Kidney glomerular epithelial cell (primary cell): ENCODE data around the gene MYOD1.

Experiments used
- DNase-seq: peaks from one replicate; lab custom pipeline; 2025; lab: John Stamatoyannopoulos, UW

Gene MYOD1

DNA sequence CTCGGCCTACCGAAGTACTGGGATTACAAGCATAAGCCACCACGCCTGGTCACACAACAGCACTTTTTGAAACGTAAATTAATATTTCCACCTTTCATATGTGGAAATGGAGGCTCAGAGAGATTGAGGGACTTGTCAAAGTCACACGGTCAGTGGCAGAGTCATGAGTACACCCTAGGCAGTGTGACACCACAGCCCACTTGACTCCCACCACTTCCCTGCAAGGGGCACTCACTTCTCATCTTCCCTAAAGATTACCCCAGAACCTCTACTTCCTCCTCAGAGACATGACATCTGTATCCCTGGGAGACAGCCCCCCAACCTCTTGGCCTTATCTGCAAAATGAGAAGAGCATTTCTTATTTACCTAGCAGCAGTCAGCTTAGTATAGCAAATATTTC, 16.5 kb upstream of the MYOD1 start:
- DNase-seq = no peak

DNA sequence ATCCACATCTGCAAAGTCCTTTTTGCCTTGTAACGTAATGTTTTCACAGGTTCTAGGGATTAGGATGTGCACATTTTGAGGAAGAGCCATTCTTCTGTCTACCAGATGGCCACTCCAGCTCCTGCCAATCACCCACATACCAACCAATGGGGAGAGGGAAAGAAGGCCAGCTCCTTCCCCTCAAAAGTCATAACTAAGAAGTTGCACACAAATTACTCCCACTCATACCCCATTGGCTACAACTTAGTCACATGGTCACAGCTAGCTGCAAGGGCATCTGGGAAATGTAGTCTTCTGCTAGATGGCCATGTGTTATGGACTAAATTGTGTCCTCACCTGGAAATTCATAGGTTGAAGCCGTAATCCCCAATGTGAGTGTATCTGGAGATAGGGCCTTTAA, 15.4 kb upstream of the MYOD1 start:
- DNase-seq = no peak

DNA sequence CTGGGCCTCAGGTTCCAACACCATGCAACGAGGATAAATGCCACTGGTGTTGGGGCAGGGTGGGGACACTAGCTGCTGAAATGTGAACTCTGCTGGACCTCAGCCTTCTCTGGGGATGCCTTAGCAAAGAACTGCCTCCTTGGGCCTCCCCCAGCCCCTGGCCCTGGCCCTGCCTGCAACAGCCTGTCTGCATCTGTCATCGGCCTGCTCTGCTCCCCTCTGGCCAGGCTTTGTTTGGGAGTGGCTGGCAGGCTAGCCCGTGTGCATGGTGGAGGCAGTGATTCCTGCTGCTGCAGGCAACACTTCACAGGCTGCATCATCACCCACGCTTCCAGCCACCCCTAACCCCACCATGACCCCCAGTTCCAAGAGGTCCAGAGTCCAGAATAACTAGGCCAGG, 11.5 kb upstream of the MYOD1 start:
- no peak for DNase-seq

DNA sequence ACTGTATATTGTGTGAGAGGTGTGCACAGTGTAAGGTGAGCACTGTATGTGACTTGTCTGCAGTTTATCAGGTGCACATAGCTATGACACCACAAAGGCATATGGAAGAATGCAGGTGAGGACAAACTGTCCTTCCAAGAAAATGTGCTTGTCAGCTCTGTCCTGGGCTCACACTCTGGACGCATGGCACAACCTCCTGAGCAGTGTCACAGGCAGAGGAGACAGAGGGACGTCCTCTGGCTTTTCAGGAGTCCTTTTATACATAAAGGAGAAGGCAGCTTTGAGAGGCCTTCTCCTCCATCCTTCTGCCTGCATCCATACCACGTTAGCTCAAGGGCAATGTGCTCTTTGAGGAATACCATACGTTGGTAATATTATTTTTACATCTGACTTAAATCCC, 7.5 kb upstream of the MYOD1 start:
- no peak for DNase-seq

DNA sequence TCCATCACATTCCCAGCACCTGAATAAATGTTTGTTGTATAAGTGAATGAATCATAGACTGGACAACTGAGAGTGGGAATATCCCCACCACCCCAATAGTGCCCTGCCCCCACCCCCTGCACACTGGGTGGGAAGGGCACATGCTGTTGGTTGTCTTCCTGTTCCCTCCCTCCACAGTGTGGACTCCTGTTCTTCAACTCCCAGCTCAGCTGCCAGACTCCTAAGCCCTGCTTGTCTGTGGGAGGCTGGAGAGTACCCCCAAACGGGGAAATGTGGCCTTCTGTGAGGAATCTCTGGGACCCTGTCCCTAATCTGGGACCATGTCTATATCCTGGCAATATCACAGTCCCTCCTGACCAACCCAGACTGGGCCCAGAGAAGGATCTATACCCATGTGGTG, 5.5 kb upstream of the MYOD1 start:
- no peak for DNase-seq

DNA sequence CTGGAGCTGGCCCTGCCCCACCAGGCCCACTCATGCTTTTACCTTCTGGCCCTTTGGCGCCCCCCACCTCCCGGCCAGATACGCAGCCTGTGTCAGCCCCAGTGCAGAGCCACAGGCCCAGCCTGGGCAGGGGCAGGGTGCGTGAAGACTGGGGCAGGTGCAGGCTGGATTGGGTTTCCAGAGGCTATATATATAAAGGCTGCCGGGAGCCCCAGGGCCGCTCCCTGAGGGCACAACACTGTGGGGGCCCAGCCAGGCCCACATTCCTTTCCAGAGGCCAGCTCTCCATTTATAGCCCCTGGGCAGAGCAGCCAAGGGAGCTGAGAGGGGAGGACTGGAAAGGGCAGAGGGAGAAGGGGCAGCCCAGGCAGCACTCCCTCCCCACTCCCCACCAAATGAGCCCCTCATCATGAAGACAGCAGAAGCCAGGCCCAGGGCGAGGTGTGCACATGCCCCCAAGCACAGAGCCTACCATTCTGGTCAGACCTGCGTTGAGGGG, 5.0 kb upstream of the MYOD1 start:
- no peak for DNase-seq

DNA sequence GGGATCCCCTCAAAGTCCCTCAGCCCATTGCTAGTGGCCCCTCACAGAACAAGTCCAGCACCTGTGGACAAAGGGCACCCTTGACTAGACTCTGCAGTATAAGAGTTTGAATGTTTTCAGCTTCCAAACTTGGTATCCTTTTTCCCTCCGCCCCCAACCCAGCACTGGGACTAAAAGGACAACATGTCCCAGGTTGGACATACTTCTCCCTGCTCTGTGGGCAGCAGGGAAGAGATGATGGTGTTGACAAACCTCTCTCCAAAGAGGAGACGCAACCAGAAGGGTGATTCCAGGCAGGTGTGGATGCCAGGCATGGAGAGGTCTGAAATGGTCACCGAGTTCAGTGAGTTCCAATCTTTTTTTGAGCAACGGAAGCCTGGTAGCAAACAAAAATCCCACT, 4.5 kb upstream of the MYOD1 start:
- DNase-seq = no peak

DNA sequence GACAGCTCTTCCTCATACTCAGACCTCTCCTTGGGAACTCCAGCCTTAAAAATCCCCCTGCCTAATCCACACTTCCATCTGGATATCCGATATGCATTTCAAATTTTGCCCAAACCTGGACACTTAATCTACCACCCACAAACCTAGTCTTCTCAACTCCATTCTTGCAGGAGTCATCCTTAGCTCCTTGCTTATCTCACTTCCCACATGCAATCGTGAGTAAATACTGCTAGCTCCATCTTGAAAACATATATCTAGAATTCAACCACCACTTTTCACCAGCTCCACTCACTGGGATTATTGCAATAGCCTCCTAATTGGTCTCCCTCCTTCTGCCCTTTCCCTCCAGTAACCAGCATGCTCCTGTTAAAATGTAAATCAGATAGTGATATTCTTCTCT, 2.6 kb upstream of the MYOD1 start:
- DNase-seq = no peak

DNA sequence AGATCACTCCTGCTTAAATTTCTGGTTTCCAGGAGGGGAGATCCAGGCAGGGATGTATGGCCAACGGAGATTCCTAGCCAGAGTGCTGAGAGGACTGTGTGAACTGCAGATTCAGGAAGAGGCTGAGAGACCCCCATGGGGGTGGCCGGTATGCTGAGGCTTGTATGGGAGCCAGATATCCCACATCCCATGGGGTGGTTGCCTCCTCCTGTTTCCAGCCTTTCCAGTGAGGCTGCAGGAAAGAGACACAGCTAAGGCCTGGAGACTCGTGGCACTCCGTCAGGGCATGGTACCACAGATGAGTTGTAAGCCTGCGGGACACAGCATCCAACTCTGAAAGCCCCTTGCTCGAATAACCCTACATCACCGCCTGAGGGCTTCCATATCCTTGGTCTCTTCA, 1.4 kb upstream of the MYOD1 start:
- no peak for DNase-seq

DNA sequence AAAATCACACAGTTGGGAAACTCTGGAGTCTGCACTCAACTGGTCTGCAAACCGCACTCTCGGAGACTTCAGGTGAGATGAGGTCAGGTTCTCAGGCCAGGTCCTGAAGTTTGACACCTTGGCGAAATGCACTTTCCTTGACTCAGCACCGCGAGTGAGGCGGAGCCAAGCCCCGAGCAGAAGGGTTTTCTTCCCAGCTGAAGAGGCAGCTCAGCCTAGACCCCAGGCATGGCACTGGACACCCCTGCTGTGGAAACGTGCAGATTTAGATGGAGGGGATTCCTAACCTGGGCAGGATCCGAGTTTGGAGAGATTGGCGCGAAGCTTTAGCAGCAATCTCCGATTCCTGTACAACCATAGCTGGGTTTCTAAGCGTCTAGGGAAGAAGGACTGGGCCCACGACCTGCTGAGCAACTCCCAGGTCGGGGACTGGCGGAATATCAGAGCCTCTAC, 835 bp upstream of the MYOD1 start:
- no peak for DNase-seq

DNA sequence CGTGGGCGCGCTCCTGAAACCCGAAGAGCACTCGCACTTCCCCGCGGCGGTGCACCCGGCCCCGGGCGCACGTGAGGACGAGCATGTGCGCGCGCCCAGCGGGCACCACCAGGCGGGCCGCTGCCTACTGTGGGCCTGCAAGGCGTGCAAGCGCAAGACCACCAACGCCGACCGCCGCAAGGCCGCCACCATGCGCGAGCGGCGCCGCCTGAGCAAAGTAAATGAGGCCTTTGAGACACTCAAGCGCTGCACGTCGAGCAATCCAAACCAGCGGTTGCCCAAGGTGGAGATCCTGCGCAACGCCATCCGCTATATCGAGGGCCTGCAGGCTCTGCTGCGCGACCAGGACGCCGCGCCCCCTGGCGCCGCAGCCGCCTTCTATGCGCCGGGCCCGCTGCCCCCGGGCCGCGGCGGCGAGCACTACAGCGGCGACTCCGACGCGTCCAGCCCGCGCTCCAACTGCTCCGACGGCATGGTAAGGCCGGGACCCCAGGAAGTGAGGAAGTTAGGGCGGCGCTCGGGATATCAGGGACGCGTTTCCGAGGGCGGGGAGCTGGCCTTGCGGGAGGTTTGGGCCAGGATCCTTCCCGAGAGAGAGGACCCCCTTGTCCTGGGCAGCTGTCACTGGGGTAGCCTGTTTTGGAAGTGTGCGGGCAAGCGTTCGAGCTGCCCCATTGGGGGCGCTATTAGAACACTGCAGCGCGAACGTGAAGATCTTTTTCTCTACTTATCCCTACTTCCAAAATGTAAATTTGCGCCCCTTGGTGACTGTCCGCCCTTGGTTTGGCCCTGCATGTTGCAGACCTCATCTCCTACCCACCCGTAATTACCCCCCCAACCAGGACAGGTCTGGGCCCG, 796 bp downstream of the MYOD1 start:
- DNase-seq = no peak

DNA sequence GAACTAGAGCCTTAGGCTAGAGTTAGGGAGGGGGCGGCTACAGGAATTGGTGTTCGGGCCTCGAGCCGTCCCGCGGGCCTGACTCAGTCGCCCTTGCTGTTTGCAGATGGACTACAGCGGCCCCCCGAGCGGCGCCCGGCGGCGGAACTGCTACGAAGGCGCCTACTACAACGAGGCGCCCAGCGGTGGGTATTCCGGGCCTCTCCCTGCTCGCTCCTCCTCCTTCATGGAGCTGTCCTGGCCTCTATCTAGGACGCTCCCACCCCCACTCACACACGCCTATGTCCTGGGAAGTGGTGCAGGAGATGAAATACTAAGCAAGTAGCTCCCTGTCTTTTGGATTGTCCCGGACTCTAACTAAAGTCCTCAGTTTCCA, 1.4 kb downstream of the MYOD1 start:
- DNase-seq = no peak

DNA sequence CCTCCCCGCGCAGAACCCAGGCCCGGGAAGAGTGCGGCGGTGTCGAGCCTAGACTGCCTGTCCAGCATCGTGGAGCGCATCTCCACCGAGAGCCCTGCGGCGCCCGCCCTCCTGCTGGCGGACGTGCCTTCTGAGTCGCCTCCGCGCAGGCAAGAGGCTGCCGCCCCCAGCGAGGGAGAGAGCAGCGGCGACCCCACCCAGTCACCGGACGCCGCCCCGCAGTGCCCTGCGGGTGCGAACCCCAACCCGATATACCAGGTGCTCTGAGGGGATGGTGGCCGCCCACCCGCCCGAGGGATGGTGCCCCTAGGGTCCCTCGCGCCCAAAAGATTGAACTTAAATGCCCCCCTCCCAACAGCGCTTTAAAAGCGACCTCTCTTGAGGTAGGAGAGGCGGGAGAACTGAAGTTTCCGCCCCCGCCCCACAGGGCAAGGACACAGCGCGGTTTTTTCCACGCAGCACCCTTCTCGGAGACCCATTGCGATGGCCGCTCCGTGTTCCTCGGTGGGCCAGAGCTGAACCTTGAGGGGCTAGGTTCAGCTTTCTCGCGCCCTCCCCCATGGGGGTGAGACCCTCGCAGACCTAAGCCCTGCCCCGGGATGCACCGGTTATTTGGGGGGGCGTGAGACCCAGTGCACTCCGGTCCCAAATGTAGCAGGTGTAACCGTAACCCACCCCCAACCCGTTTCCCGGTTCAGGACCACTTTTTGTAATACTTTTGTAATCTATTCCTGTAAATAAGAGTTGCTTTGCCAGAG, 2.0 kb downstream of the MYOD1 start:
- no peak for DNase-seq

DNA sequence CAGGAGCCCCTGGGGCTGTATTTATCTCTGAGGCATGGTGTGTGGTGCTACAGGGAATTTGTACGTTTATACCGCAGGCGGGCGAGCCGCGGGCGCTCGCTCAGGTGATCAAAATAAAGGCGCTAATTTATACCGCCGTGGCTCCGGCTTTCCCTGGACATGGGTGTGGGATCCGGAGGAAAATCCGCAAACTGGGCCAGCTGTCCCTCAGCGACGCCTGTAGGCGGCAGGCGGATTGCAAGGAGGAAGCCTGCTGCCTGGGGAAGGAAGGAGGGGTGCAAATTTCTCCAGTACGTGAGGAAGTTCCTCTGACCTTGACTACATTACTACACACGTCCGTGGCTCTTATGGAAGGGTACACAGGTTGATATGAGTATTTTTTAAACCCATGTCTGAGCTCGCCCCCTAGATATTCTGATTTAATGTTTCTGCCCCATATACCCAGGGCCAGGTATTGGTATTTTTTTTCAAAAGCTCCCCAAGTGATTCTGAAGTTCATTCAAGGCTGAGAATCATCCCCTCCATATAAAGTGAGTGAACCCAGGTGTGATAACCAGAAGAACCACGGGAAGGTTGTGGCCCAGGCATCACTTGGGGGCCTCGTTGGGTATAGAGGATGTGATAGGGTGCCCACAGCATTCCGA, 2.8 kb downstream of the MYOD1 start:
- no peak for DNase-seq

DNA sequence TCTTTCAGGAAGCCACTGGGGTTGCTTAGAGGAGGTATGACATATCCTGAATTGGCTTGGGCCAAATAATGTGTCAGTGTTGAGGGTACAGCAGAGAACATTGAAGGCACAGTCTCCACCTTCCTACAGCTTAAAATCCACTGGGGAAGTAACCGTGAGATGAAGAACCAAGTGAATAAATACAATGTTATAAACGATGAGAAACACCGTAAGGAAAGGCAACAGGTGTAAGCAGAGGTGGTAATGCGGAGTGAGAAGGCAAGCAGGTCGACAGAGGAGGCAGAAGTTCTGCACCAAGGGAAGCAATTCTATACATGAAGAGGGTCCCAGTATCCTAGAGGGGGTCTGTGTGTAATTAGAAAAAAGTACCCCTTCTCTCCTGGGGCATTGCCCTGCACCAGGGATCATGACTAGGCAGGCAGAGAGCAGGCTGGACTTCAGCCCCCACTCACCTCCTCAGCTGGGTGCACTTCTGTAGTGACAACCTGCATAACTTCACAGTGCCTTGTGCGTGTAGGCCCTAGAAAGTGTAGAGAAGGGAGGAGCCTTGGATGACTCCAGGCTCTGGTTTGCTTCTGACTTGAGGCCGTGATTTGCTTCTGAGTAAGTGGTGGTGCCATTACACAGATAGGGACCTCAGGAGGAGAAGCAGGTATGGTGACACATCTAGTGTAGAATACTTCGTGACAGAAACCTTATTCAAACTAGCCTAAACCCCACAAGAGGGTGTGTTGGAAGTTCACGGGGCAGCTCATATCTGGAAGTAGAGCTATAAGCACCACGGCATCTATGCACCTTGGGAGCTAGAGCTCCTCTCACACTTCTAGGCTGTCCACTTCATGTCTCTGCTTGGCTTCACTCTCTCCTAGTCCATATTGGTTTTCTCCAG, 4.9 kb downstream of the MYOD1 start:
- no peak for DNase-seq

DNA sequence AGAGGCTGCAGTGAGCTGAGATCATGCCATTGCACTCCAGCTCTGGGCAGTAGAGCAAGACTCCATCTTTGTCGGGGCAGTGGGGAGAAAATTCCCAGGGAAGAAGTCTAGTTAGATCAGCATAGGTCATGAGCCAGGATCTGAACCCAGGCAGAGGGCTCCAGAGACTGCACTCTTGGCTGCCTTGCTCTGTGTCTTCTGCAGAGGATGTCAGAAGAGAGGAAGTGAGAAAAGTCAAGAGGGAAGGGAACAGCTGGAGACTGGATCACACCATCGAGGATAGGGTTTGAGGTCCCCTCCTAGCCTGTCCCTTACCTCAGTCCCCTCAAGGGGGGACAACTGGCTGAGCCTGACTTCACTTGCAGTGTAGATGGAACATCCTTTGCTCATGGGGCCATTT, 5.8 kb downstream of the MYOD1 start:
- DNase-seq = no peak

DNA sequence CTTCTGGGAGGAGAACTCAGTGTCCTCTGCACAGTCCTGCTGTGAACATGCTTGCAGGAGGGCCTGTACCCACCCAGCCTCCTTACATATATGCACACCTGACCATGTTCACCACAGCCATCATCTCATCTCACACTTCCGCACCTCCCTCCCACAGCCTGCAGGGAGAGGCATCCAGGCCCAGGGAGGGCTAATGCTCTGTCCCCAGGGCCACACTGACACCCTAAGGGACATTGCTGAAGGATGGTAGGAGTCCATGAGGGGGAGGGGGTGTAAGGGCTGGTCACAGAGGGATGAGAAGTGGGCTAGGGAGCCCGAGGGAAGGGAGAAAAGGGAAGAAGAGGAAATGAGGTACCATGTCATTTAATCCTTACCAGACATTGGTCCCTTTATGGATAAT, 10.8 kb downstream of the MYOD1 start:
- DNase-seq = no peak

DNA sequence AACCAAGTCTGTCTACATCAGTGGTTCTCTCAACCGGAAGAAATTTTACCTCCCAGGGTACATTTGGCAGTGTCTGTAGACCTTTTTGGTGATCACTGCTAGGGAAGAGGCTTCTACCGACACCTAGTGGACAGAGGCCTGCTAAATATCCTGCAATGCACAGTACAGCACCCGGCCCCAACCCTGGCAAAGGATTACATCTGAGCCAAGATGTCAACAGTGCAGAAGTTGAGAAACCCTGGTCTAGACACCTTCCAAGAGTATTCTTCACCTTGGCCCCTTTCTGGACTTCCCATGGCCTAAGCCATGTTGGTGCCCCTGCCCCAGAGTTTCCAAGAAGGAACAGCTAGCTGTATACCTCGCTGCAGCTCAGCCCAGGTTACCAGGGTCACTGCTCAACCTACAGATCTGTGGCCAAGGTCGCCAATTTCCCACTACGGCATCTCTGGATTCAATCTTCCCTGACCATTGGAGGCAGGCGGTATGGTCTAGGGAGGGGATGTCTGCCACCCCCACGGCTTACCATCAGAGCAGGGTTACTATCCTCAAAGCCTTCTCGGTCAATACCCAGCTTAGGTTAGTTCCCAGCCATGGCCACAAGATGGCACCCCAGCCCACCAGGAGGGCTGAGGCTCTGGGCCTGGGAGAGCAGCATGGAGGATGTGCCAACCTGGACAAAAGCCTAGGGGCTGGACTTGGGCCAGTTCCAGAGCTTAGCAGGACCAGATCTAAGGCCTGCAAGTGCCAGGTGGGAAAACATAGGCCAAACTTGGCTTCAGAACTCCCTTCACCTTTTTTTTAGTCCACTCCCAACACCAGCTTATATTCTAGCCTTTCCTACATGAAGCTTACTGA, 11.5 kb downstream of the MYOD1 start:
- peak; percentile 71 for DNase-seq

DNA sequence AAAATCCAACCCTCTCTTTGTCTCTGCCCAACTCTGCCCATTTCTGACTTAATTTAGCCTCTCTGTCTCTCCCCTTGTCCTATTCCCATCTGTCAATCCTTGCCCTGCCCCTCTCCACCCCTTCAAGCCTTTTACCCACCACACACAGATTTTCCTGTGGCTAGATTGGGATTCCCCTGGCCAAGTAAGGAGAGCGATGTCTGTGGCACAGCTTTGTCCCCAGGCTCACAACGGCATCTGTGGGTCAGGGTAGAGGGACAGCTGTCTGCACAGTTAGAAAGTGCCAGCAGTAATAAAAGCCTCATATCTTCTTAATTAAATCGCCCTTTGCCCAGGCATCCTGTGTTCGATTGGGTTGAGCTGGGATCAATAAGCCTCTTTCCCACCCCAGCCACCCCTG, 13.9 kb downstream of the MYOD1 start:
- DNase-seq = no peak

DNA sequence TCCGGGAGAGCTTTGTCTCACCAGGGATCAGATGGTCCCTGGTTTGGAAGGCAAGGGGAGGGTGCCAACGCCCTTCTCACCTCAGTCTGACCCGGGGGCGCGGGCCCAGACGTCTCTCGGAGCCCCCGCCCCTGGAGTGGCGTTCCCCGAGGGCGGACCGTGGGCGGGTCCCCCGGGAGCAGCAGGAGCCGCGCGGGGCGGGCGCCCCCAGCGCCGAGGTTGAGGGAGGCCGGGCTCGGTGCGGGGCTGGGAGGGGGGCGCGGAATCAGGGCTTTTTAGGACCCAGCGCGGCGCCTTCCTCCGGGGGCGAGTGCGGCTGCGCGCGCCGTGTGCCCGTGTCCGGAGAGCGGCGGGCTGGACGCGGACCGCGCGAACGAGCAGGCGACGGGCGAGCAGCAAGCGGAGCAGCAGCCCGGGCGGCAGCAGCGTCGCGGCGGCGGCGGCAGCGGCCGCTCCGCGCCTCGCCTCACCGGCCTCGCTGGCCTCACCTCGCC, 15.1 kb downstream of the MYOD1 start, which contains the start of gene KCNC1:
KCNC1 (plus strand) TSS at position 364 of the 494 bp plus-strand sequence. CDS start 1,222 bp downstream, outside the sequence.
- DNase-seq = no peak
